GM10266 (cell line): Measurements from ENCODE around the gene TMEM31.
"Not testable (repeated sequence)": the region's sequence is repeated elsewhere in the genome, so short reads cannot be mapped to it uniquely, and the experiment has no call there.

ENCODE experiments used
- DNase-seq: peaks from one replicate; pipeline ENCODE4 v3.0.0; 2012; ENCODE audit errors: extremely low spot score
- TF ChIP-seq, protein P1 (sequence below): IDR thresholded peaks from 2 replicates; pipeline ENCODE4 v1.5.1; 2012; ENCODE audit warnings: mild to moderate bottlenecking, low read depth; ENCODE audit not compliant: control insufficient read depth, insufficient read depth; ENCODE audit errors: missing control alignments

Gene TMEM31

DNA sequence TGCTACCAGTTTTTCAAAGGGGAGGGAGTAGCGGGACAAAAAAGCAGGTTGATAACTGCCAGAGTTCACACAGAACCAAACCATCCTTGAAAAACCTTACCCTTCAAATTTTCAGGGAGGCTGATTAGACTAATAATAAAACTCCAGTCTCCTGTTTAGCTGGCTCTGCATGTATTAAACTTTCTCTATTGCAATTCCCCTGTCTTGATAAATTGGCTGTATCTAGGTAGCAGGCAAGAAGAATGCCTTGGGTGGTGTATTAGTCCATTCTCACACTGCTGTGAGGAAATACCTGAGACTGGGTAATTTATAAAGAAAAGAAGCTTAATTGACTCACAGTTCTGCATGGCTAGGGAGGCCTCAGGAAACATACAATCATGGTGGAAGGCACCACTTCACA, 47.8 kb downstream of the TMEM31 start:
- DNase-seq: no peak
- TF ChIP-seq, protein P1, sequence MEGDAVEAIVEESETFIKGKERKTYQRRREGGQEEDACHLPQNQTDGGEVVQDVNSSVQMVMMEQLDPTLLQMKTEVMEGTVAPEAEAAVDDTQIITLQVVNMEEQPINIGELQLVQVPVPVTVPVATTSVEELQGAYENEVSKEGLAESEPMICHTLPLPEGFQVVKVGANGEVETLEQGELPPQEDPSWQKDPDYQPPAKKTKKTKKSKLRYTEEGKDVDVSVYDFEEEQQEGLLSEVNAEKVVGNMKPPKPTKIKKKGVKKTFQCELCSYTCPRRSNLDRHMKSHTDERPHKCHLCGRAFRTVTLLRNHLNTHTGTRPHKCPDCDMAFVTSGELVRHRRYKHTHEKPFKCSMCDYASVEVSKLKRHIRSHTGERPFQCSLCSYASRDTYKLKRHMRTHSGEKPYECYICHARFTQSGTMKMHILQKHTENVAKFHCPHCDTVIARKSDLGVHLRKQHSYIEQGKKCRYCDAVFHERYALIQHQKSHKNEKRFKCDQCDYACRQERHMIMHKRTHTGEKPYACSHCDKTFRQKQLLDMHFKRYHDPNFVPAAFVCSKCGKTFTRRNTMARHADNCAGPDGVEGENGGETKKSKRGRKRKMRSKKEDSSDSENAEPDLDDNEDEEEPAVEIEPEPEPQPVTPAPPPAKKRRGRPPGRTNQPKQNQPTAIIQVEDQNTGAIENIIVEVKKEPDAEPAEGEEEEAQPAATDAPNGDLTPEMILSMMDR: no peak

DNA sequence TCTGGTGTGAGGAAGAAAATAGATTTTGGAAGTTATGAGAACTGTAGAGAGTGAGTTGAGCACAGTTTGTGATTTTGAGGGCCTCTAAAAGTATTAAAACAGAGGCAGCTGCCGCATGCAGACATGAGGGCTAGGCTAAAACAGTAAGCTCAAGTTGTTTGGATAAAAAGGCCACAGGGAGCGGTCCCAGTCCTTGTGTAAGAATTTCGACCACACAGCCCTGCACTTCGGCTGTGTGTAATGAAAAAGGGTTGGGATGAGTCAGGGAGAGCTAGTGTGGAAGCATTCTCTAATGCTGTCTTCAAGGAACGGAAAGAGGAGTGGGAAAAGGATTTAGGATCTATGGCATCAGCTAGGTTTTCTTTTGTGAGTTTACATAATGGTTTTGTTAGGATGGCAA, 52.8 kb downstream of the TMEM31 start:
- not testable (repeated sequence) for DNase-seq
